IPS-NIHi7 (cell line): ENCODE measurements around the gene TTC22.
"Not testable (repeated sequence)": the region's sequence is repeated elsewhere in the genome, so short reads cannot be mapped to it uniquely, and the experiment has no call there.

ENCODE experiments used
- DNase-seq: peaks from one replicate; pipeline ENCODE4 v3.0.0; 2012; ENCODE audit warnings: mixed read lengths; ENCODE audit errors: extremely low spot score

TTC22 gene

DNA sequence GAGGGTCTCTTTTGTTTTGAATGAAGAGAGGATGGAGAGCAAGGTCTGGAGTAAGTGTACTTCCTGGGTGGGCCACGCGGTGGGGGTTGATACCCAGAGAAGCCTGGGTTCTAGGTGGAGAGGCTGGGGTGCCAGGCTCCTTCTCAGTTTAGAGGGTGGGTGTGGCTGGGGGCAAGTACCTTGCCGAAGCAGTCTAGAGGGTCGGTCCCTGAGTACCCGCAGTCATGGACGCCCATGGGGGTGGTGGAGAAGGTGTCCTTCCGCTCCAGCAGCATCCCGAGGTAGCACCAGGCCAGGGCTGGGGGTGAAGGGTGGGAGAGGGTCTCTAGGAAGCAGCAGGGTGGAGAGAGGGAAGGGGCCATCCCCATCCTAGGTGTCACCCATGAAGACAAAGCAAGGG lies 14.3 kb downstream of the TTC22 start:
- DNase-seq: no peak

GRCh38 chr1:54784066-54784465 lies 17.1 kb downstream of the TTC22 start:
- DNase-seq: no peak

DNA sequence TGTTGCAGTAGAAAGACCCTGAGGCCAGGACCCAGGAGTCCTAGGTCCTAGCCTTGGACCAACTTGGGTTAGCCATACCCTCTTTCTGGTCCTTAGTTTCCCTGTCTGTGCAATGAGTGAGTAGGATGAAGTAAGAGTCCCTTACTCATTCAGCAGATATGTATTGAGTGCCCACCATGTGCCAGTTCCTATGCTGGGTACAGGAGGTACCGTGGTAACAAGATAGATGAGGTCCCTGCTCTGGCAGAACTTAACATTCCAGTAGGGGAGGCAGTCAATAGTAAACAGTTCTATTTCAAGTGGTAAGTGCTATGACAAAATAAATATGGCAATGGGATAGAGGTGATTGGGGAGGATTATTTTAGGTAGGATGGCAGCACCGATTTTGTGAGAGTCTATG lies 18.5 kb downstream of the TTC22 start:
- no peak for DNase-seq

GRCh38 chr1:54782156-54782555 lies 19.0 kb downstream of the TTC22 start:
- no peak for DNase-seq

DNA sequence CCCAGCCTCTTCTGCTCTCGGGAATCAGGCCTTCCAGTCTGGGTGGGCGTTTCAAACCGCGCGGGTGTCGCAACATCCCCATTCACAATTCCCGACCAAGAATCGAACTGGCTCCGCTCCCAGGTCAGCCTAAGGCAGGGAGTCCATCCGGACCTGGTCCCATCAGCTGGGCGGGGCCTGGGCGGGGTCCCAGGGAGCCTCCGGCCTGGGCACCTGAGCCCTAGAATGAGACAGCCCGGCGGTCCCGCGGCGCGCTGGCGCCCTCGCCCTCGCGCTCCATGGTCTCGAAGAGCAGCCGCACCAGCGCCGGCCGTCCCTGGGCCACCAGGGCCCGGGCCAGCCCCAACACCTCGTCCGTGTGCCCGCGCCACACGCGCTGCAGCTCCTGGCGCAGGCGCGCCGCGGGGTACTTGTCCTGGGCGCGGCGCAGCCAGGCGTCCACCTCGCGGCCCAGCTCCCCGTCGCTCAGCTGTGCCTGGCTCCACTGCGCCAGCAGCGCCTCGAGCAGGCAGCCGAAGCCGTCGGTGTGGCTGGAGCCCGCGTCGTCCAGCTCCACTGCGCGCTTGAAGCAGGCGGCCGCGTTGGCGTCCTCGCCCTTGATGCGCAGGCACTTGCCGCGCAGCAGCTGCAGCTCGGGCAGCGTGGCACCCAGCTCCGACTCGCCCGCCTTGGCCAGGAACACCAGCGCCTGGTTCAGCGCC lies 19.9 kb downstream of the TTC22 start:
- DNase-seq: peak; percentile 66

- no peak for DNase-seq
Observed at GRCh38 chr1:54777431-54777830, 23.7 kb downstream of the TTC22 start.

DNA sequence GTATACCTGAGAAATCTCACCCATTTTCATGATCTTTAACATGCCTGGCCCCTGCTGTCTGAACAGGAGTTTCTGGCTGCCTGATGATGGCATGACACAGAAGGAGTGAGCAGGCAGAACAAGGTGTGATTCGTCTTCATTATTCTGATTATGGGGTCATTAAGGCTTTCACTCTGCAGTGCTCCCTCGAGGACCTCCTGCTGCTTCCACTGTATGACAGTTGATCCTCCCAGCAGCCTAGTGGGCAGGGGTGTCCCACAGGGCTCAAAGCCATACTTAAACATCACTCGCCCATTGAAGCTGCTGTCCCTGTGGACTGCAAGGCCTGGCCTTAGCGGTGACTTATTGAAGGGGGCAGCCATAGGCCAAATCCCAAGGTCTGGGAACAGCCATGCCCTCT lies 24.1 kb downstream of the TTC22 start:
- no peak for DNase-seq

GRCh38 chr1:54775828-54776721 lies 25.0 kb downstream of the TTC22 start:
- not testable (repeated sequence) for DNase-seq

GRCh38 chr1:54774820-54775498 lies 26.2 kb downstream of the TTC22 start:
- DNase-seq: peak; percentile 94

- DNase-seq: no peak
Observed at GRCh38 chr1:54772951-54773350, 28.2 kb downstream of the TTC22 start.

GRCh38 chr1:54768093-54768492 lies 33.0 kb downstream of the TTC22 start:
- DNase-seq: no peak

GRCh38 chr1:54767526-54767925 lies 33.6 kb downstream of the TTC22 start:
- no peak for DNase-seq

GRCh38 chr1:54766726-54767125 lies 34.4 kb downstream of the TTC22 start:
- DNase-seq: no peak

DNA sequence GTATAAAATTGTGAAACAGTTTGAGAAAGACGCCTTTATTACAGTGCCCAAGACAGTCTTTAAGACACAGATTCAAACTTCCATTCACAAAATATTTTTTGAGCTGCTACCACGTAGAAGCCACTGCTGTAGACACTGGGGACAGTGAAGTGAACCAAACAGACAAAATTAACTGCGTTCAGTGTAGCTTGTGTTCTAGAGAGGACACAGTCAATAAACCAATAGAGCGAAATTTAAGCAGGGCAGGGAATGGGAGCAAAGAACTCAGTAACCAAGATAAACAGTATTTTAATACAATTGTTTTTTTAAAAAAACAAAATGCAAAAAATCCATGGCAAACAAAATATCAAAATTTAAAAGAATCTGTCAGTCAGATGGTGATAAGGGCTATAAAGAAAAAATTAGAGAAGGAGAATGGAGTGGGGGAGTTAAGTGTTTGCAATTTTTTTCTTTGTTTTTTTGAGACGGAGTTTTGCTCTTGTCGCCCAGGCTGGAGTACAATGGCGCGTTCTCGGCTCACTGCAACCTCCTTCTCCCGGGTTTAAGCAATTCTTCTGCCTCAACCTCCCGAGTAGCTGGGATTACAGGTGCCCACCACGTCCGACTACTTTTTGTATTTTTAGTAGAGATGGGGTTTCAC lies 36.1 kb downstream of the TTC22 start:
- no peak for DNase-seq

DNA sequence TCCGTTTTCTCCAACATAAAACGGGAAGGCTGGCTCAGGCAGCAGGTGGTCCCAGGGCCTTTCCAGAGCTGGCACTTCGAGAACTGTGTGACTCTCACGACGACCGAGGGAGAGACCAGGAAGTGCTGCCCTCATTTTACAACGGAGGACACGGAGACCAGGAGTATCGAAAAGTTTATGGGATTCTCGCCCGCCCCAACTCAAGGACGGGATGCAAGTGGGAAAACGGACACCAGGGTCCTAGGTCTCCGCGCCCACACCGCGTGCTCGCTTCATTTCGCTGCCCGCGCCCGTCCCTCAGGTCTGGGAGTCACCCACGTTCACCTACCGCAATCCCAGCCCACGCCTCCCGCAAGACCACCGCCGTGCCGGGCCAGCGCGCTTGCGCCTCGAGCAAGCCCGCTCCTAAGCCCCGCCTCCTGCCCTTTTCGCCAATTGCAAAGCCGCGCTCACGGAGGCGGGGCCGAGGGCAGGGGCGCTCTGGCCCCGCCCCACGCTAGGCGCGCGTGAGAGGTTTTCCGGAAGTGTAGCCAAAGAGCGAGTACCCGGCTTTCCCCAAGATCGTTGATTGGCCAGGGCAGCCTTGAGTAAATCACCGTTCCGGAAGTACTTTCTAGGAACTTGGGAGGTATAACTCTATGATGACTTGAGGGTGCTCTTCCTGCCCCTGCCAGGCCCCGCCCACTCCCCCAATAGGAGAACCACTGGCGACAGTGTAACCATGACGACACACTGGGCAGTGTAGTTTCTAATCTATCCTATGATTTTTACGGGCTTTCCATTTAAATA lies 36.8 kb downstream of the TTC22 start, which contains the start of gene PARS2:
TSS of gene PARS2 (minus strand) at position 391 of the 789 bp plus-strand sequence. CDS start 5,362 bp downstream, outside the sequence.
- peak; percentile 99 for DNase-seq

DNA sequence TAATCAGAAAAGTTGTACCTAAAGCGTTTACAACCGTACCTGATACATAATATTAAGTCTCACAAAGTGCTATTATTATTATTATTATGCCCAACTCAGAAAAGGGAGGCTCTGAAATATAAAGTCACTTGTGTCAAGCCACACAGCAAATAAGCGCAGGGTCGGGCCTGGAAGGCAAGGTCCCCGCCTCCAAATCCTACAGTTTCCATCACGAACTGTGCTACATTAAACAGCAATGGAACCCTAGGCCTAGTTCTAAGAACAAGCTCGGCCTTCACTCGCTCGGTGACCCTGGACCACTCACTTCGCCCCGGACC lies 37.3 kb downstream of the TTC22 start:
- no peak for DNase-seq

DNA sequence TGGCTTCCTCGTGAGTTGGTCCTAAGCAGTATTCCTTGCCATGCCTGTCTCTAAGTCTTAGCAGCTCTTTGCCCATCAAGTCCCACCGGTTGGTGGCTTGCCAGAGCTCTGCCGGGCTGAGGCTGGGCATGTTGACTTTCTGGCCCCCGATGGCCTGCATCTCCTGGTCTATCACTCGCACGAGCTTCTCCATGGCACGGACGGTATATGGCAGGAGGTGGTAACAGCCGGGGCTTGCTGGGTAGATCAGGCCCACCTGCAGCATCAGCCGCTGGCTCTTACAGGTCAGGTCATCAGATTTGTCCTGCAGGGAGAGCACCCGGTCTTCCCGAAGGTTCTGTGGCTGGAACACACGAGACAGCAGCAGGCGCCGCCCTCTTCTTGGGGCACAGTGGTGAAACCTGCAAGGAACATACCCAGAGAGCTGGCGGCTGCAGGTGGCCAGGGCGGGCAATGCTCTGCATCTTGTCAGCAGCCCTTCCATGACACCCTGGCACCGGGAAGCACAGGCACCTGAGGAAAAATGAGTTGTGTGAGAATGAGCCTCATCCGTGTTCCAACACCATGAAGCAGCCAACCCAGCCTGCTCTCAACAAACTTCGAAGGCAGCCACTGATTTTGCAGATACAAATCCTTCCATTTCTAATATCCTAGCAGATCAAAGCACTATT lies 42.3 kb downstream of the TTC22 start:
- DNase-seq: no peak

DNA sequence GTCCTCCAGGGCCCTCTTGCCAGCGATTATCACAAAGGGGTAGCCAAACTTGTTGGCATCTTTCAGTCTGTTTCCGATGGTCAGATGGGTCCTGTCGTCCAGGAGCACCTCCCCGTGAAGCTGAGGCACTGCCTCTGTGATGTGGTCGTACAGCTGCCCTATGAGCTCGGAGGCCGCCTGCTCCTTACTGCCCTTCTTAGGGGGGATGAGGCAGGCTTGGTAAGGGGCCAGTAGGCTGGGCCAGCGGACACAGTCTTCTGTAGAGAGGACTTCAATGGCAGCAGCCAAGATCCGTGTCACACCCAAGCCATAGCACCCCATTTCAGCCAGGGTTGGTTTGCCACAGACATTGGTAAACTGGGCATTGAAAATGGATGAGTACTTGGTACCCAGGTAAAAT lies 43.3 kb downstream of the TTC22 start:
- DNase-seq: no peak

DNA sequence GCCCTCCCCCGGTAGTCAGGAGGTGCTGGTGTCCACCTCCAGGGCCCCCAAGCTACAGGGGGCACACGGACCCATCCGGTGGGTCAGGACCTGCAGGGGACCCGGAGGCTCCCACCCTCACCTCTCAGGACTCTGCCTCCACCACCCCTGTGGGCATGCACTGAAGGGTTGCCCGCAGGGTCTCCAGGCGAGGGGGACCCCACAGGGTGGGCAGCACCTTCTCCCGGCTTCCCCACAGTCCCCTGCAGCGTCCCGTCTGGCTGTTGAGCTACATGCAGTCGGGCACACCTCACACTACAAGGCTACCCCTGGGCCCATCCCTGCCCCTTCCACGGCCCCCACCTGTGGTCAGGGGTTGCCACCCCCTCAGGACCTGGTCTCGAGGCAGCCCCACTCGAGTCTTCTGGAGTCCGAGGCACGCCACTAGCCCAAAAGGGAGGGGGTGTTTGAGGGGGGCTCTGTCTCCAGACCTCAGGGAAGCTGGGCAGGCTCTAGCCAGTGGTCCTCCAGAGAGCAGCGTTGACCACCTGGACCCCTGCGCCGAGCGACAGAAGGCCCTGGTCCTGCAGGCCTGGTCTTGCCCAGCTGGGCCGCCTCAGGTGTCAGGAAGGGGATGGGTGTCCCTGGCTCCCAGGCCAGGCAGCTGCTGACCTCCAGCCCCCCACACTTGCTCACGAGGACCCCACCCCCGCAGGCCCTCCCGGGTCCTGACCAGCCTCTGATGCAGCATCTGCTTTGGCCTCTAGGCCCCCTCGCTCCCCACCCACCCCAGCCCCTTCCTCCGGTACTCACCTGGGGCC lies 46.4 kb downstream of the TTC22 start:
- DNase-seq: no peak

DNA sequence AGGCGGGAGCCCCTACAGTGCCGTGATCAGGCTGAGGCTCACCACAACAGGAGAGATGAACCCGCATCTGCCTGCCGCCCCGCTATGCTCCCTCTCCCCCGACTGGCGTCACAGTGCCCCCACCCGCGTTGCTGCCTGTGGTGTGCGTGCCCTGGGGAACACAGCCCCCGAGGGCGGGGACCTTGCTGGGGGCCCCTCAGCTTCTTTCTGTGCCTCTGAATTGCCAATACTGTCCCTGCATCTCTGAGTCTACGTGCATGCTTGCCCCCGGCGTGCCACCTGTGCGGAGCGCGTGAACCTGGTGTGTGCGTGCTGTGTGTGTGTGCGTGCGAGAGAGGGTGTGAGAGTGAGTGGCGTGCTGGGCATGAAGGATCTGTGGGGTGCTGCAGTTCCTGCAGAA lies 47.1 kb downstream of the TTC22 start:
- no peak for DNase-seq
